PC-3 (cell line): Measurements from ENCODE around the gene MAIP1.

ENCODE experiments used
- CTCF ChIP-seq: fragments of 300-600 bp; sonication (generic); conservative IDR thresholded peaks from 2 replicates; pipeline ENCODE4 v1.5.1; 2017; ENCODE audit warnings: antibody characterized with exemption, low read depth, mild to moderate bottlenecking, low read length
- EZH2 ChIP-seq: fragments of 300-600 bp; sonication (generic); IDR thresholded peaks from one replicate; pipeline ENCODE4 v1.6.1; 2017; ENCODE audit warnings: antibody characterized with exemption, mild to moderate bottlenecking, low read length; ENCODE audit not compliant: unreplicated experiment

- no peak for TF ChIP-seq EZH2
- TF ChIP-seq CTCF: no peak
Observed at GRCh38 chr2:199951023-199951422, 4.4 kb upstream of the MAIP1 start.
